ENCODE results near the gene STAC. TPM values are rescaled to one million over a fixed set of nuclear protein-coding genes. Genes with fewer than 3 reads are reported as not detected.

Gene STAC
- total and polyA plus RNA-seq, 4 donors: 0.21 to 0.56 (median 0.39) TPM

- TF ChIP-seq FOXA2 (IDR thresholded peaks at IDR 0.05) (no peak), SP1 (IDR thresholded peaks at IDR 0.05) (no peak), ZBTB33 (IDR thresholded peaks at IDR 0.05) (no peak), RXRA (IDR thresholded peaks at IDR 0.05) (no peak)
Measured at GRCh38 chr3:36428445-36428844, 48.1 kb downstream of the STAC start (continued).

GRCh38 chr3:36429986-36430485 lies 49.7 kb downstream of the STAC start:
- H3K36me3 ChIP-seq (ENCODE audit: control insufficient read depth in 4 of 4, insufficient read depth in 3 of 4, low read depth in 1 of 4, low read length in 3 of 4): no peaks in the 10 kb centered on the region
- no peak overlapping the region for H3K9ac ChIP-seq (ENCODE audit: low read depth in 1 of 2, low read length in 2 of 2)
- H3K4me3 ChIP-seq (ENCODE audit: low read depth in 1 of 3, low read length in 3 of 3): no peak overlapping the region
- no peaks in the 10 kb centered on the region for H3K27me3 ChIP-seq (ENCODE audit: control insufficient read depth in 4 of 4, insufficient read depth in 4 of 4, low read length in 3 of 4)
- no peak for TF ChIP-seq TAF1 (conservative IDR thresholded peaks at IDR 0.05)
- no peak overlapping the region for H3K27ac ChIP-seq (ENCODE audit: low read depth in 1 of 2, low read length in 2 of 2)
- no peaks in the 10 kb centered on the region for H3K9me3 ChIP-seq (ENCODE audit: control insufficient read depth in 4 of 4, low read length in 3 of 4)
- no peak for DNase-seq (ENCODE audit: low spot score)
- no peaks in the 10 kb centered on the region for H3K4me1 ChIP-seq (ENCODE audit: control insufficient read depth in 4 of 4, insufficient read depth in 4 of 4, low read length in 3 of 4)
- whole genome bisulfite sequencing: 92% methylated on average over 3 of the region's 3 CpGs

DNA sequence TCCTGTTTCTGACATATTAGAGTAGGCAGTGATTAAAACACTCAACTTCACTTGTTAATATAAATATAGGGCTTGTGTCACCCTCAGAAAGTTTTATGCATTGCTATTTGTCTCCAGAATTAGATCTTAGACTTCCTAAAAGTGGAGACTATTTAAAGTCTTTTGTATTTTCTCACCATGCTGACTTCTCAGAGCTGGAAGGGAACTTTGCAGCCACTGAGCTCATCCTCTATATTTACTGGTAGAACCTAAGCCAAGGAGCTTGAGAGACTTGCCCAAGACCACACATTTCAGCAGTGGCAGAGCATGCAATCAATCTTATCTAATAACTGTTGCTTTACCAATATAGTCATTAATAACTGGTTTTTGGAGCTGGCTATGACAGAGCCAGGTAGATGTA lies 53.2 kb downstream of the STAC start:
- no peaks in the 10 kb centered on the region for H3K4me1 ChIP-seq (ENCODE audit: control insufficient read depth in 4 of 4, insufficient read depth in 4 of 4, low read length in 3 of 4)
- no peak overlapping the region for H3K4me3 ChIP-seq (ENCODE audit: low read depth in 1 of 3, low read length in 3 of 3)
- no peak for DNase-seq (ENCODE audit: low spot score)
- no peaks in the 10 kb centered on the region for H3K27me3 ChIP-seq (ENCODE audit: control insufficient read depth in 4 of 4, insufficient read depth in 4 of 4, low read length in 3 of 4)
- no peak for TF ChIP-seq HNF4G (IDR thresholded peaks at IDR 0.05)
- TF ChIP-seq, protein P1, sequence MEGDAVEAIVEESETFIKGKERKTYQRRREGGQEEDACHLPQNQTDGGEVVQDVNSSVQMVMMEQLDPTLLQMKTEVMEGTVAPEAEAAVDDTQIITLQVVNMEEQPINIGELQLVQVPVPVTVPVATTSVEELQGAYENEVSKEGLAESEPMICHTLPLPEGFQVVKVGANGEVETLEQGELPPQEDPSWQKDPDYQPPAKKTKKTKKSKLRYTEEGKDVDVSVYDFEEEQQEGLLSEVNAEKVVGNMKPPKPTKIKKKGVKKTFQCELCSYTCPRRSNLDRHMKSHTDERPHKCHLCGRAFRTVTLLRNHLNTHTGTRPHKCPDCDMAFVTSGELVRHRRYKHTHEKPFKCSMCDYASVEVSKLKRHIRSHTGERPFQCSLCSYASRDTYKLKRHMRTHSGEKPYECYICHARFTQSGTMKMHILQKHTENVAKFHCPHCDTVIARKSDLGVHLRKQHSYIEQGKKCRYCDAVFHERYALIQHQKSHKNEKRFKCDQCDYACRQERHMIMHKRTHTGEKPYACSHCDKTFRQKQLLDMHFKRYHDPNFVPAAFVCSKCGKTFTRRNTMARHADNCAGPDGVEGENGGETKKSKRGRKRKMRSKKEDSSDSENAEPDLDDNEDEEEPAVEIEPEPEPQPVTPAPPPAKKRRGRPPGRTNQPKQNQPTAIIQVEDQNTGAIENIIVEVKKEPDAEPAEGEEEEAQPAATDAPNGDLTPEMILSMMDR (IDR thresholded peaks at IDR 0.05; ENCODE audit: low read depth, low read length, missing input control): no peak
- TF ChIP-seq MAX (IDR thresholded peaks at IDR 0.05): no peak
- no peak for TF ChIP-seq SP1 (IDR thresholded peaks at IDR 0.05)
- TF ChIP-seq RAD21 (IDR thresholded peaks at IDR 0.05): no peak
- no peak for TF ChIP-seq RXRA (IDR thresholded peaks at IDR 0.05)
- TF ChIP-seq, protein P2, sequence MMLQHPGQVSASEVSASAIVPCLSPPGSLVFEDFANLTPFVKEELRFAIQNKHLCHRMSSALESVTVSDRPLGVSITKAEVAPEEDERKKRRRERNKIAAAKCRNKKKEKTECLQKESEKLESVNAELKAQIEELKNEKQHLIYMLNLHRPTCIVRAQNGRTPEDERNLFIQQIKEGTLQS (IDR thresholded peaks at IDR 0.05): no peak
- TF ChIP-seq NR2F2 (IDR thresholded peaks at IDR 0.05): no peak
- no peak for TF ChIP-seq EGR1 (IDR thresholded peaks at IDR 0.05; ENCODE audit: low read depth in 2 of 2)
- no peak for TF ChIP-seq HNF4A (conservative IDR thresholded peaks at IDR 0.05)
- no peak for TF ChIP-seq FOXA1 (IDR thresholded peaks at IDR 0.05)
- TF ChIP-seq, protein P3, sequence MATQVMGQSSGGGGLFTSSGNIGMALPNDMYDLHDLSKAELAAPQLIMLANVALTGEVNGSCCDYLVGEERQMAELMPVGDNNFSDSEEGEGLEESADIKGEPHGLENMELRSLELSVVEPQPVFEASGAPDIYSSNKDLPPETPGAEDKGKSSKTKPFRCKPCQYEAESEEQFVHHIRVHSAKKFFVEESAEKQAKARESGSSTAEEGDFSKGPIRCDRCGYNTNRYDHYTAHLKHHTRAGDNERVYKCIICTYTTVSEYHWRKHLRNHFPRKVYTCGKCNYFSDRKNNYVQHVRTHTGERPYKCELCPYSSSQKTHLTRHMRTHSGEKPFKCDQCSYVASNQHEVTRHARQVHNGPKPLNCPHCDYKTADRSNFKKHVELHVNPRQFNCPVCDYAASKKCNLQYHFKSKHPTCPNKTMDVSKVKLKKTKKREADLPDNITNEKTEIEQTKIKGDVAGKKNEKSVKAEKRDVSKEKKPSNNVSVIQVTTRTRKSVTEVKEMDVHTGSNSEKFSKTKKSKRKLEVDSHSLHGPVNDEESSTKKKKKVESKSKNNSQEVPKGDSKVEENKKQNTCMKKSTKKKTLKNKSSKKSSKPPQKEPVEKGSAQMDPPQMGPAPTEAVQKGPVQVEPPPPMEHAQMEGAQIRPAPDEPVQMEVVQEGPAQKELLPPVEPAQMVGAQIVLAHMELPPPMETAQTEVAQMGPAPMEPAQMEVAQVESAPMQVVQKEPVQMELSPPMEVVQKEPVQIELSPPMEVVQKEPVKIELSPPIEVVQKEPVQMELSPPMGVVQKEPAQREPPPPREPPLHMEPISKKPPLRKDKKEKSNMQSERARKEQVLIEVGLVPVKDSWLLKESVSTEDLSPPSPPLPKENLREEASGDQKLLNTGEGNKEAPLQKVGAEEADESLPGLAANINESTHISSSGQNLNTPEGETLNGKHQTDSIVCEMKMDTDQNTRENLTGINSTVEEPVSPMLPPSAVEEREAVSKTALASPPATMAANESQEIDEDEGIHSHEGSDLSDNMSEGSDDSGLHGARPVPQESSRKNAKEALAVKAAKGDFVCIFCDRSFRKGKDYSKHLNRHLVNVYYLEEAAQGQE (IDR thresholded peaks at IDR 0.05): no peak
- TF ChIP-seq TAF1 (conservative IDR thresholded peaks at IDR 0.05): no peak
- no peak overlapping the region for H3K9ac ChIP-seq (ENCODE audit: low read depth in 1 of 2, low read length in 2 of 2)
- H3K9me3 ChIP-seq (ENCODE audit: control insufficient read depth in 4 of 4, low read length in 3 of 4): no peaks in the 10 kb centered on the region
- no peaks in the 10 kb centered on the region for H3K36me3 ChIP-seq (ENCODE audit: control insufficient read depth in 4 of 4, insufficient read depth in 3 of 4, low read depth in 1 of 4, low read length in 3 of 4)
- H3K27ac ChIP-seq (ENCODE audit: low read depth in 1 of 2, low read length in 2 of 2): no peak overlapping the region
